T-cell (primary cell): ENCODE measurements around the gene DENND5A. TPM values are rescaled to one million over a fixed set of nuclear protein-coding genes. Genes with fewer than 3 reads are reported as not detected.

ENCODE experiments used
- ATAC-seq, 4 experiments: fragments of 200-7000 bp in 3 of 4; fragments of 150-1000 bp in 1 of 4; cut with Tn5 transposase; replicated peaks in 1 of 4; 1 replicate in 3 of 4; 2 replicates in 1 of 4; pipeline ENCODE4 v1.10.0; 2021; ENCODE audit warnings: moderate library complexity in 3 of 4, mild to moderate bottlenecking in 2 of 4, moderate number of reproducible peaks in 1 of 4
- CTCF ChIA-PET, 2 donors: fragments of 300-600 bp; sonication (Branson Sonifier 250); formaldehyde crosslinking; loops; one replicate each; lab custom pipeline; 2022; ENCODE audit warnings: antibody characterized with exemption in 2 of 2; lab: Charles Lee
- POLR2A ChIA-PET, 2 donors: fragments of 300-600 bp; sonication (Branson Sonifier 250); formaldehyde crosslinking; loops; one replicate each; lab custom pipeline; 2022; ENCODE audit warnings: antibody characterized with exemption in 2 of 2; lab: Charles Lee
- DNase-seq, 35 experiments: peaks; one replicate each; pipeline versions ENCODE4 v3.0.0 to v3.0.0-alpha.2; 2013 to 2023
- H3K27ac ChIP-seq: one replicate; pipeline ENCODE4 v1.5.1; 2013; ENCODE audit warnings: low read length
- H3K27me3 ChIP-seq, 2 experiments: replicated peaks in 1 of 2; 1 replicate in 1 of 2; 2 replicates in 1 of 2; pipeline versions ENCODE4 v1.6.1 to v1.7.0; 2013; ENCODE audit warnings: low read length in 1 of 2, mixed read lengths in 1 of 2; ENCODE audit not compliant: control insufficient read depth in 2 of 2, insufficient read depth in 2 of 2; ENCODE audit errors: extremely low read depth in 1 of 2
- H3K36me3 ChIP-seq, 2 donors: 1 replicate in 1 of 2; 2 replicates in 1 of 2; pipeline versions ENCODE4 v1.6.1 to v1.7.0; 2013; ENCODE audit warnings: low read length in 1 of 2; ENCODE audit not compliant: control insufficient read depth in 2 of 2, insufficient read depth in 1 of 2; ENCODE audit errors: extremely low read depth in 1 of 2
- H3K4me1 ChIP-seq, 2 experiments: 1 replicate in 1 of 2; 2 replicates in 1 of 2; pipeline versions ENCODE4 v1.6.1 to v1.7.0; 2013; ENCODE audit warnings: low read length in 2 of 2, mixed read lengths in 1 of 2; ENCODE audit not compliant: insufficient read depth in 2 of 2, control insufficient read depth in 1 of 2; ENCODE audit errors: extremely low read depth in 1 of 2
- H3K4me3 ChIP-seq, 2 donors: 1 replicate in 1 of 2; 2 replicates in 1 of 2; pipeline versions ENCODE4 v1.5.1 to v1.7.0; 2013; ENCODE audit warnings: mild to moderate bottlenecking in 2 of 2, low read length in 1 of 2, moderate library complexity in 1 of 2; ENCODE audit not compliant: control insufficient read depth in 1 of 2; ENCODE audit errors: extremely low read depth in 1 of 2
- H3K9me3 ChIP-seq: 2 replicates; pipeline ENCODE4 v1.7.0; 2013
- H3K27ac Mint-ChIP-seq, 2 donors: one replicate each; pipeline ENCODE4 v1.8.0; 2020 to 2021; ENCODE audit warnings: mild to moderate bottlenecking in 2 of 2, mixed read lengths in 2 of 2
- H3K27me3 Mint-ChIP-seq, 2 donors: one replicate each; pipeline ENCODE4 v1.8.0; 2021 to 2022; ENCODE audit warnings: mixed read lengths in 2 of 2
- H3K36me3 Mint-ChIP-seq: one replicate; pipeline ENCODE4 v1.8.0; 2021; ENCODE audit warnings: mixed read lengths
- H3K4me1 Mint-ChIP-seq, 3 donors: one replicate each; pipeline ENCODE4 v1.8.0; 2020 to 2022; ENCODE audit warnings: mixed read lengths in 3 of 3, mild to moderate bottlenecking in 1 of 3
- H3K4me3 Mint-ChIP-seq, 3 donors: one replicate each; pipeline ENCODE4 v1.8.0; 2020 to 2022; ENCODE audit warnings: mild to moderate bottlenecking in 3 of 3, mixed read lengths in 3 of 3, moderate library complexity in 3 of 3
- H3K9me3 Mint-ChIP-seq, 3 donors: one replicate each; pipeline ENCODE4 v1.8.0; 2020 to 2022; ENCODE audit warnings: mixed read lengths in 3 of 3
- WGBS: methylation state at CpG from one replicate; pipeline ENCODE4 v1.1.5; 2013; ENCODE audit warnings: missing lambda C conversion rate; ENCODE audit not compliant: insufficient coverage; 5-methylcytosine and 5-hydroxymethylcytosine counted together
- total RNA-seq, 35 experiments: library from RNA in 6 of 35; stranded (reverse) in 6 of 35; fragments of 120-200 nt in 1 of 35; gene quantifications; one replicate each; pipeline versions ENCODE4 v1.2.1 to v1.2.4 and lab custom pipeline; 2013 to 2026

Gene DENND5A
- total RNA-seq, 5 donors from 2014 or later (not counting 1 experiment from before 2014, with no cell fraction given): 57.8 to 151 (median 84.2) TPM

DNA sequence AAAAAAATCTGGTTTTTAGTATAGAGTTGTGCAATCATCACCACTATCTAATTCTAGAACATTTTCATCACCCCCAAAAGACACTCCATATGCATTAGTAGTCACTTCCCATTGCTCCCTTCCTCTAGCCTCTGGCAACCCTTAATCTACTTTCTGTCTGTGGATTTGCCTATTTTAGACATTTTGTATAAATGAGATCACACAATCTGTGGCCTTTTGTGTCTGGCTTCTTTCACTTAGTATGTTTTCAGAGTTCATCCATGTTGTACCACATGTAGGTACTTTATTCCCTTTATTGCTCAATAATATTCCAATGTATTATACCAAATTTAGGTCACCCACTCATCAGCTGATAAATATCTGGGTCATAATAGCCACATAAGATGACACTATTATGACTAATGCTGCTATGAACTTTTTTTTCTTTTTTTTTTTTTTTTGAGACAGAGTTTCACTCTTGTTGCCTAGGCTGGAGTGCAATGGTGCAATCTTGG lies 106.2 kb downstream of the DENND5A start:
- Histone ChIP-seq H3K4me1 (no peaks in the 10 kb centered on the region), H3K36me3 (peaks cover 3 to 11% of the 10 kb centered on the region in 2 donors), H3K9me3 (no peaks in the 10 kb centered on the region), H3K4me3 (no peak overlapping the region), H3K27ac (no peak overlapping the region), H3K27me3 (no peaks in the 10 kb centered on the region)
- peak overlapping the region in 1 of 2 donors; percentile 11 for H3K27ac Mint-ChIP-seq
- ChIA-PET CTCF (interaction anchor here in 1 of 2 donors (1.5 kb wide), 1 partner anchor 347 kb away, joined by 3 read pairs; no protein-coding TSS in a partner anchor), POLR2A (interaction anchor here (0.6 to 0.7 kb wide), 2 partner anchors 357 to 1200 kb away, joined by 3 to 4 read pairs; no protein-coding TSS in a partner anchor)
- no peak overlapping the region for H3K4me3 Mint-ChIP-seq
- no peaks in the 10 kb centered on the region for H3K27me3 Mint-ChIP-seq
- ATAC-seq (no peak), DNase-seq (no peak)
- H3K4me1 Mint-ChIP-seq: peaks cover 0 to 19% (median 13%) of the 10 kb centered on the region in 3 donors
- no peaks in the 10 kb centered on the region for H3K9me3 Mint-ChIP-seq
- peaks cover 33% of the 10 kb centered on the region for H3K36me3 Mint-ChIP-seq

DNA sequence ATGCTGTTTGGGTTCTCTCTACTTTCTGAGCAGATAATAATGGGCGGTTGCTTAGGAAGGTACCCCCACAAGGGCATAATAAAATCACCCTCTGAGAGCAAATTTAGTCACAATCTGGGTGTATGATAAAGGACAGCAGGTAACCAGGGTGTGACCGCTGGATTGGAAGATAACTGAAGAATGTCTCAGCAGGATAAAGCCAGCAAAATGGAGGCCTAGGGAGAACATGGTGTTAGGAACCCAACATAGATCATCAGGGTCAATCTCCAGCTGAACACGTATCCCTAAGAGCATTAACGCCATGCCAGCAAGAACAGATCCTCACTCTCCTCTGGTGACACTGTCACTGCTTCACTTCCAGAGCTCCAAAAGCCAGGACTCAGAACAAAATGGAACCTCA lies 109.2 kb downstream of the DENND5A start:
- DNase-seq (no peak), ATAC-seq (no peak)
- H3K36me3 Mint-ChIP-seq: peaks cover 42% of the 10 kb centered on the region
- no peak overlapping the region for H3K27ac ChIP-seq
- WGBS: 100% methylated on average over 2 of the region's 4 CpGs
- ChIA-PET POLR2A (interaction anchor here in 1 of 2 donors (0.6 kb wide), 1 partner anchor 95 kb away, joined by 6 read pairs; no protein-coding TSS in a partner anchor), CTCF (no interaction called here)
- H3K27me3 Mint-ChIP-seq: no peaks in the 10 kb centered on the region
- peaks cover 0 to 19% (median 13%) of the 10 kb centered on the region in 3 donors for H3K4me1 Mint-ChIP-seq
- H3K9me3 Mint-ChIP-seq: no peaks in the 10 kb centered on the region
- H3K4me3 Mint-ChIP-seq: no peak overlapping the region
- no peaks in the 10 kb centered on the region for H3K9me3 ChIP-seq
- H3K4me3 ChIP-seq: no peak overlapping the region
- H3K27me3 ChIP-seq: no peaks in the 10 kb centered on the region
- H3K4me1 ChIP-seq: no peaks in the 10 kb centered on the region
- no peak overlapping the region for H3K27ac Mint-ChIP-seq
- peaks cover 4 to 24% of the 10 kb centered on the region in 2 donors for H3K36me3 ChIP-seq

DNA sequence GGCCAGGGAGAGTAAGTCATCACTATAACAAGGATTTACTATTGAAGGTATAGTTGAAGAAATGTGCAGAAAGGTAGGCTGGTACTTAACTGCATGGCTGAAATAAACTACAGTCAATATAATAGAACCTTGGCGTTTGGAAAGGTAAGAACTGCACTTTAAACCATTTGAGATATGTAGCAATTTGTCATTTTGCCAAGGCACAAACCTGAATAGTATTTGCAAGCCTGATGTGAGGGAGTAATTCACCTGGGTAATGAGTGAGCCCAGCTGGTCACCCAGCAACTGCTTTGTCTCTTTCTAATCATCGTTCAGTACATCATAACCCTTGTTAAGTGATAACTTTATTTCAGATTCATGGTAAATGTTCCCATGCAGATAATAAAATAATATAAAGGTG lies 111.5 kb downstream of the DENND5A start:
- ChIA-PET POLR2A (interaction anchor here (0.6 kb wide), 2 partner anchors 21 to 496 kb away, joined by 3 to 5 read pairs; no protein-coding TSS in a partner anchor), CTCF (interaction anchor here in 1 of 2 donors (0.7 kb wide), 1 partner anchor 164 kb away, joined by 3 read pairs; no protein-coding TSS in a partner anchor)
- Histone ChIP-seq H3K36me3 (peaks cover 9 to 36% of the 10 kb centered on the region in 2 donors), H3K27me3 (no peaks in the 10 kb centered on the region), H3K4me1 (peaks cover 0 to 2% of the 10 kb centered on the region in 2 experiments), H3K27ac (no peak overlapping the region), H3K9me3 (no peaks in the 10 kb centered on the region), H3K4me3 (no peak overlapping the region)
- H3K27ac Mint-ChIP-seq: no peak overlapping the region
- WGBS: no CpG with 5 or more reads among the region's 2 CpGs
- peaks cover 0 to 2% (median 0%) of the 10 kb centered on the region in 3 donors for H3K4me1 Mint-ChIP-seq
- peaks cover 39% of the 10 kb centered on the region for H3K36me3 Mint-ChIP-seq
- ATAC-seq (no peak), DNase-seq (no peak)
- H3K9me3 Mint-ChIP-seq: no peaks in the 10 kb centered on the region
- no peaks in the 10 kb centered on the region for H3K27me3 Mint-ChIP-seq
- H3K4me3 Mint-ChIP-seq: no peak overlapping the region

DNA sequence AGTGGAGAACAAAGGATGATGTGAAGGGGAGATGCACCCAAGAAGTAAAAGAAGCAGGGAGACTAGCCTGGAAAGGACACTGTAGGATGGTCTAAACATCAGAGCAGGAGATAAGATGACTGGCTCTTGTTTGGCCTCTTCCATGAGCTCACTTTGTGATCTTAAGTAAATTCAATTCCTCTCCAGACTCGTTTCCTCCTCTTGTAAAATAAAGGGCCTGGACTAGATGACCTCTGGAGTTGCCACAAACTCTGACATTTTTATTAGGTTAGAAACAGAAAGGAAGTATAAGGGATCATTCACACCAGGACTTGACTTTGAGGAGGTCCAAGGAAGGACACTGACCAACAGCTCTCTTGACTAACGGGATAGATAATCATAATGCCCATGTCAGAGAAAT lies 113.5 kb downstream of the DENND5A start:
- Histone ChIP-seq H3K4me1 (peaks cover 0 to 2% of the 10 kb centered on the region in 2 experiments), H3K9me3 (no peaks in the 10 kb centered on the region), H3K27me3 (no peaks in the 10 kb centered on the region), H3K27ac (no peak overlapping the region), H3K4me3 (no peak overlapping the region), H3K36me3 (peaks cover 12 to 49% of the 10 kb centered on the region in 2 donors)
- H3K27ac Mint-ChIP-seq: no peak overlapping the region
- H3K4me3 Mint-ChIP-seq: no peak overlapping the region
- no peaks in the 10 kb centered on the region for H3K9me3 Mint-ChIP-seq
- CTCF ChIA-PET: no interaction called here
- POLR2A ChIA-PET: no interaction called here
- DNase-seq (no peak), ATAC-seq (no peak)
- peaks cover 51% of the 10 kb centered on the region for H3K36me3 Mint-ChIP-seq
- no CpG with 5 or more reads among the region's 2 CpGs for WGBS
- H3K4me1 Mint-ChIP-seq: peaks cover 0 to 1% (median 0%) of the 10 kb centered on the region in 3 donors
- H3K27me3 Mint-ChIP-seq: no peaks in the 10 kb centered on the region

DNA sequence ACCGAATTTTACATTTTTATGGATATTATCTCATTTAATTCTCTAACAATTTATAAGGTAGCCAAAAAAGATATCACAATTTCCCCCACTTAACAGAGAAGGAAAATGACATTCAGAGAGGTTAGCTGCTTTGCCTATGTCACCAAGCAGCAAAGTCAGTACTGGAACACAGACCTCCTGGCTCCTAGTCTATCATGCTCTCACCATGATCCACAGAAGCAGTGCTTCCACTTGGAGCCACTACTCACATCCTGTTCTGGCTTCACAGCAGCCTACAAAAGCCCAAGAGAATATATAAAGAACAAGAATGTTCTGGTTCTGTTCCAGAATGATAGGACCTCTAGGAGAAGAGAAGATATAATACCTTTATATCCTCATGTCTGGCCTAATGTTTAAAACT lies 114.2 kb downstream of the DENND5A start:
- ATAC-seq (no peak), DNase-seq (no peak)
- Histone ChIP-seq H3K4me3 (no peak overlapping the region), H3K4me1 (peaks cover 0 to 2% of the 10 kb centered on the region in 2 experiments), H3K36me3 (peaks cover 12 to 56% of the 10 kb centered on the region in 2 donors), H3K27ac (no peak overlapping the region), H3K27me3 (no peaks in the 10 kb centered on the region), H3K9me3 (no peaks in the 10 kb centered on the region)
- ChIA-PET POLR2A (no interaction called here), CTCF (interaction anchor here (0.5 to 1.5 kb wide), 2 partner anchors 13 to 925 kb away, joined by 3 to 7 read pairs; no protein-coding TSS in a partner anchor)
- WGBS: no CpG with 5 or more reads among the region's 1 CpG
- Mint-ChIP-seq H3K9me3 (no peaks in the 10 kb centered on the region), H3K4me1 (peaks cover 0 to 5% (median under 1%) of the 10 kb centered on the region in 3 donors), H3K4me3 (no peak overlapping the region), H3K27me3 (no peaks in the 10 kb centered on the region), H3K36me3 (peaks cover 51% of the 10 kb centered on the region), H3K27ac (no peak overlapping the region)

DNA sequence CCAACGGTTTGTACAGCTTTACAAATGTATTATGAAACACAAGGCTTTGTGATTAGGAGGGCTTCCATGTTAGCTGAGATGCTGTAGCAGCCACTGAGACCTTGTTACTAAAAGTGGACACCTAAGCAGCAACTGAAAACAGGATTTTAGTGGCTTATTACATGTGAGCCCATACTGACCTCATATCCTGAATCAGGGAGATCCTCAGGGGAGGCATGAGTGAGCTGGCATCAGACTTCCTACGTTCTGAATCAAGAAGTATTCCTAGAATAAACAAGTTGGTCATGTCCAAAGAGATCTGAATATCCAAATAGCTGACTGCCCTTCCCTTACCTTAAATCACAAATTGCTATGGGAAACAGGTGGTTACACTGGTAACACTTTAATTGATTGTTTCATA lies 114.6 kb downstream of the DENND5A start:
- no peak overlapping the region for H3K27ac ChIP-seq
- Mint-ChIP-seq H3K36me3 (peaks cover 50% of the 10 kb centered on the region), H3K4me1 (peaks cover 0 to 5% (median 1%) of the 10 kb centered on the region in 3 donors), H3K9me3 (no peaks in the 10 kb centered on the region), H3K27me3 (no peaks in the 10 kb centered on the region), H3K27ac (no peak overlapping the region), H3K4me3 (no peak overlapping the region)
- H3K27me3 ChIP-seq: no peaks in the 10 kb centered on the region
- peaks cover 0 to 2% of the 10 kb centered on the region in 2 experiments for H3K4me1 ChIP-seq
- CTCF ChIA-PET: interaction anchor here (0.5 to 1.5 kb wide), 4 partner anchors 13 to 925 kb away, joined by 3 to 7 read pairs (median 3); no protein-coding TSS in a partner anchor
- ATAC-seq (no peak), DNase-seq (no peak)
- no peaks in the 10 kb centered on the region for H3K9me3 ChIP-seq
- POLR2A ChIA-PET: interaction anchor here in 1 of 2 donors (0.6 kb wide), 1 partner anchor 21 kb away, joined by 3 read pairs; no protein-coding TSS in a partner anchor
- no peak overlapping the region for H3K4me3 ChIP-seq
- WGBS: no CpG with 5 or more reads among the region's 2 CpGs
- peaks cover 12 to 59% of the 10 kb centered on the region in 2 donors for H3K36me3 ChIP-seq
